ENCODE measurements around the gene NOG. TPM values are rescaled to one million over a fixed set of nuclear protein-coding genes. Genes with fewer than 3 reads are reported as not detected.

The NOG gene
- total RNA-seq, 1 experiment from 2014 or later = 0.25 TPM

DNA sequence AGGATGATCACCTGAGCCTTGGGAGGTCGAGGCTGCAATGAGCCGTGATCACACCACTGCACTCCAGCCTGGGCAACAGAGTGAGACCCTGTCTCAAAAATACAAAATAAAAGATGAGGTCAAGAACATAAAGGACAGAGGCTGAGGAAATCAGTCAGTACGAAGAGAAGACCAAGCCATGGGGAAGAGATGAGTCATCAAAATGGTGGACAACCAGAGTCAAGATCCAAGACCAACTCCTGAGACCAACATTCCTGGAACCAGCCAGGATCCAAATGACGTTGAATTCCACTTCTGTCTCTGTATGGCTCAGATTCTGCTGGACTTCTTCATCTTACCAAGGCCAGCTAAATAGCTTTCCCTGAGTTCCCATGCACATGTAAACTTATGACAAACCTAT is 44.8 kb upstream of the NOG start:
- no peaks in the 10 kb centered on the region for H3K9me2 ChIP-seq (ENCODE audit: insufficient read depth)
- H2AFZ ChIP-seq (ENCODE audit: low read depth, low read length, poor library complexity, severe bottlenecking) = no peak overlapping the region
- no peak overlapping the region for H3K27ac ChIP-seq (ENCODE audit: low read depth, low read length)
- H3K79me2 ChIP-seq (ENCODE audit: insufficient read depth, low read length) = no peaks in the 10 kb centered on the region
- H3K4me3 ChIP-seq (replicated peaks in 1 of 2; ENCODE audit: low read depth in 1 of 2, low read length in 2 of 2) = no peak overlapping the region
- peaks cover 6% of the 10 kb centered on the region; the same call in 1 of the 2 replicates for H3K27me3 ChIP-seq (ENCODE audit: insufficient read depth, low read length)
- intact Hi-C loops (cut with micrococcal nuclease) = no loop called here
- ATAC-seq (no peak), DNase-seq (ENCODE audit: low read depth, low spot score) (no peak)
- no peaks in the 10 kb centered on the region for H3K9me3 ChIP-seq (ENCODE audit: control insufficient read depth in 1 of 2, insufficient read depth in 1 of 2, low read depth in 1 of 2, low read length in 2 of 2)
- H3K4me1 ChIP-seq (ENCODE audit: control insufficient read depth in 1 of 2, insufficient read depth in 2 of 2, low read length in 2 of 2) = no peaks in the 10 kb centered on the region
- H3K9ac ChIP-seq (ENCODE audit: low read length) = no peak overlapping the region
- no TSS peak for BruUV-seq (replicated peaks)
- no peaks in the 10 kb centered on the region for H4K20me1 ChIP-seq (ENCODE audit: insufficient read depth)
- H3K36me3 ChIP-seq (ENCODE audit: control insufficient read depth in 1 of 2, insufficient read depth in 2 of 2, low read length in 2 of 2) = no peaks in the 10 kb centered on the region
- TF ChIP-seq EZH2phosphoT487 (IDR thresholded peaks at IDR 0.05; ENCODE audit: borderline replicate concordance) = no peak
- no peak for TF ChIP-seq CTCF (IDR thresholded peaks at IDR 0.05 in 2 of 3, conservative IDR thresholded peaks at IDR 0.05 in 1 of 3; ENCODE audit: borderline replicate concordance in 1 of 3, insufficient read depth in 1 of 3, low read depth in 2 of 3, low read length in 2 of 3)
- CTCF ChIA-PET = no interaction called here
- POLR2A ChIA-PET = no interaction called here
- RAD21 ChIA-PET (ENCODE audit: low non-redundant PET in 1 of 2, low total read pairs in 2 of 2, uncharacterized antibody in 2 of 2, unreplicated experiment in 2 of 2) = no interaction called here
- no peak overlapping the region for H3K4me2 ChIP-seq (ENCODE audit: low read length)

DNA sequence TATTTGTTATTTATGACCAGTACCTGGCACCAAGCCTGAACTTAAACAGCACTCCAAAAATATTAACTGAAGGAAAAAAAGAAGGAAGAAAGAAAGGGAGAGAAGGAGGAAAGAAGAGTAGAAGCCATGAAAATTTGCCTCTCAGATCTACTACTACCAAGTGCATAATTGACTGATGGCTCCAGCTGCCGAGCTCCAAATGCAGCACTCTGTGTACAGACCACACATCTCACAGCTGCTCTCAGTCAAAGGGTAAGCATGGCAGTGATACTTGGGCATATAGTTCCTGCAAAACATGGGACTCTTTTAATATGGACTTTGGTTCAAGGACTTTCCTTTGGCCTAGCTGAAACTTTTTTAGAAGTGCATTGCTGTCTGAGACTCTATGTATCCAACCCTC is 44.0 kb upstream of the NOG start:
- intact Hi-C loops (cut with micrococcal nuclease) = no loop called here
- Histone ChIP-seq H4K20me1 (ENCODE audit: insufficient read depth) (no peaks in the 10 kb centered on the region), H3K9ac (ENCODE audit: low read length) (no peak overlapping the region), H2AFZ (ENCODE audit: low read depth, low read length, poor library complexity, severe bottlenecking) (no peak overlapping the region), H3K9me2 (ENCODE audit: insufficient read depth) (no peaks in the 10 kb centered on the region), H3K4me2 (ENCODE audit: low read length) (no peak overlapping the region), H3K36me3 (ENCODE audit: control insufficient read depth in 1 of 2, insufficient read depth in 2 of 2, low read length in 2 of 2) (no peaks in the 10 kb centered on the region), H3K4me3 (replicated peaks in 1 of 2; ENCODE audit: low read depth in 1 of 2, low read length in 2 of 2) (no peak overlapping the region), H3K79me2 (ENCODE audit: insufficient read depth, low read length) (no peaks in the 10 kb centered on the region), H3K4me1 (ENCODE audit: control insufficient read depth in 1 of 2, insufficient read depth in 2 of 2, low read length in 2 of 2) (no peaks in the 10 kb centered on the region), H3K9me3 (ENCODE audit: control insufficient read depth in 1 of 2, insufficient read depth in 1 of 2, low read depth in 1 of 2, low read length in 2 of 2) (no peaks in the 10 kb centered on the region), H3K27ac (ENCODE audit: low read depth, low read length) (no peak overlapping the region), H3K27me3 (ENCODE audit: insufficient read depth, low read length) (peaks cover 10% of the 10 kb centered on the region; the same call in 1 of the 2 replicates)
- ChIA-PET RAD21 (ENCODE audit: low non-redundant PET in 1 of 2, low total read pairs in 2 of 2, uncharacterized antibody in 2 of 2, unreplicated experiment in 2 of 2) (no interaction called here), POLR2A (no interaction called here), CTCF (interaction anchor here (1.2 kb wide), 1 partner anchor 50 kb away, joined by 3 read pairs; no protein-coding TSS in a partner anchor)
- no peak for DNase-seq (ENCODE audit: low read depth, low spot score)
- no TSS peak for BruUV-seq (replicated peaks)
- ATAC-seq = no peak
- no peak for TF ChIP-seq ATF3 (IDR thresholded peaks at IDR 0.05)
- no peak for TF ChIP-seq SRF (IDR thresholded peaks at IDR 0.05; ENCODE audit: low read depth)
- TF ChIP-seq YY1 (IDR thresholded peaks at IDR 0.05; ENCODE audit: extremely low read depth, insufficient replicate concordance, low read depth, low read length) = no peak
- no peak for TF ChIP-seq CBX3 (IDR thresholded peaks at IDR 0.05; ENCODE audit: low read depth)
- no peak for TF ChIP-seq TCF7L2 (IDR thresholded peaks at IDR 0.05; ENCODE audit: borderline replicate concordance, extremely low read depth, insufficient read depth, insufficient read length)
- no peak for TF ChIP-seq POLR2A (IDR thresholded peaks at IDR 0.05; ENCODE audit: borderline replicate concordance, extremely low read depth, insufficient read depth, insufficient read length)
- no peak for TF ChIP-seq ZNF274 (IDR thresholded peaks at IDR 0.05; ENCODE audit: low read depth, low read length)
- TF ChIP-seq ELF1 (IDR thresholded peaks at IDR 0.05; ENCODE audit: borderline replicate concordance, low read depth) = no peak
- no peak for TF ChIP-seq SP1 (IDR thresholded peaks at IDR 0.05; ENCODE audit: low read depth)
- TF ChIP-seq, protein P1, sequence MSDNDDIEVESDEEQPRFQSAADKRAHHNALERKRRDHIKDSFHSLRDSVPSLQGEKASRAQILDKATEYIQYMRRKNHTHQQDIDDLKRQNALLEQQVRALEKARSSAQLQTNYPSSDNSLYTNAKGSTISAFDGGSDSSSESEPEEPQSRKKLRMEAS (IDR thresholded peaks at IDR 0.05) = no peak
- TF ChIP-seq ZBTB33 (IDR thresholded peaks at IDR 0.05; ENCODE audit: extremely low read depth, insufficient replicate concordance, low read length) = no peak
- TF ChIP-seq EZH2 (IDR thresholded peaks at IDR 0.05) = no peak
- no peak for TF ChIP-seq EZH2phosphoT487 (IDR thresholded peaks at IDR 0.05; ENCODE audit: borderline replicate concordance)
